Caco-2 (cell line): Measurements from ENCODE around the gene MCU. TPM values are rescaled to one million over a fixed set of nuclear protein-coding genes. Genes with fewer than 3 reads are reported as not detected.

Experiments
- BruUV-seq: library from RNA; stranded (reverse); fragments of 400-500 nt; replicated peaks from 2 replicates; lab custom pipeline; 2021; lab: Mats Ljungman, UMichigan
- CTCF ChIA-PET: fragments of 300-600 bp; sonication (Branson Sonifier 250); formaldehyde crosslinking; loops from one replicate; lab custom pipeline; 2022; ENCODE audit warnings: antibody characterized with exemption; lab: Charles Lee
- POLR2A ChIA-PET: fragments of 300-600 bp; sonication (Branson Sonifier 250); formaldehyde crosslinking; loops from one replicate; lab custom pipeline; 2022; ENCODE audit warnings: antibody characterized with exemption; lab: Charles Lee
- DNase-seq, 2 experiments: peaks; one replicate each; pipeline versions ENCODE4 v3.0.0 to v3.0.0-alpha.2; 2020 to 2022
- H3K27me3 ChIP-seq: replicated peaks from 2 replicates; pipeline ENCODE4 v1.6.0; 2011; ENCODE audit warnings: low read length; ENCODE audit not compliant: control insufficient read depth, insufficient read depth
- H3K36me3 ChIP-seq: 2 replicates; pipeline ENCODE4 v1.5.1; 2011; ENCODE audit warnings: low read length; ENCODE audit not compliant: control insufficient read depth, insufficient read depth
- H3K4me1 ChIP-seq: fragments of 250-450 bp; sonication (Bioruptor Pico); 2 replicates; pipeline ENCODE4 v1.5.1; 2020; ENCODE audit warnings: mild to moderate bottlenecking
- H3K4me3 ChIP-seq: 2 replicates; pipeline ENCODE4 v1.5.1; 2011; ENCODE audit warnings: low read depth, mild to moderate bottlenecking, control low read depth, low read length
- H3K9me3 ChIP-seq: fragments of 250-450 bp; sonication (Bioruptor Pico); 2 replicates; pipeline ENCODE4 v1.5.1; 2020; ENCODE audit warnings: mild to moderate bottlenecking, moderate library complexity
- H3K27ac Mint-ChIP-seq: one replicate; pipeline ENCODE4 v1.8.0; 2022; ENCODE audit warnings: mixed read lengths; ENCODE audit not compliant: unreplicated experiment
- H3K27me3 Mint-ChIP-seq: one replicate; pipeline ENCODE4 v1.8.0; 2022; ENCODE audit warnings: mixed read lengths; ENCODE audit not compliant: insufficient read depth, unreplicated experiment
- H3K36me3 Mint-ChIP-seq: one replicate; pipeline ENCODE4 v1.8.0; 2022; ENCODE audit warnings: mild to moderate bottlenecking, mixed read lengths; ENCODE audit not compliant: insufficient read depth, unreplicated experiment
- H3K4me1 Mint-ChIP-seq: one replicate; pipeline ENCODE4 v1.8.0; 2022; ENCODE audit warnings: low read depth, mixed read lengths; ENCODE audit not compliant: unreplicated experiment
- H3K4me3 Mint-ChIP-seq: one replicate; pipeline ENCODE4 v1.8.0; 2022; ENCODE audit warnings: mild to moderate bottlenecking, moderate library complexity, mixed read lengths; ENCODE audit not compliant: unreplicated experiment
- H3K9me3 Mint-ChIP-seq: one replicate; pipeline ENCODE4 v1.8.0; 2022; ENCODE audit warnings: mixed read lengths; ENCODE audit not compliant: unreplicated experiment
- CTCF ChIP-seq, 2 experiments: fragments of 200-600 bp in 1 of 2; IDR thresholded peaks; 1 replicate in 1 of 2; 2 replicates in 1 of 2; pipeline versions ENCODE4 v1.5.1 to v1.8.0; 2011 to 2022; ENCODE audit warnings: antibody characterized with exemption in 1 of 2, control low read depth in 1 of 2, inconsistent platforms in 1 of 2, low read depth in 1 of 2, low read length in 1 of 2, mild to moderate bottlenecking in 1 of 2, moderate library complexity in 1 of 2; ENCODE audit not compliant: insufficient read depth in 1 of 2, severe bottlenecking in 1 of 2, unreplicated experiment in 1 of 2
- intact Hi-C: fragments of 100-400 bp; cut with micrococcal nuclease; formaldehyde crosslinking; loops from one replicate; pipeline ENCODE4 v1.10.0; 2022; ENCODE audit not compliant: unreplicated experiment
- total RNA-seq: library from RNA; stranded (reverse); gene quantifications from 2 replicates; pipeline ENCODE4 v1.2.3, GENCODE V29; 2022

The MCU gene
- total RNA-seq, 1 experiment from 2014 or later = 62.5 TPM

- H3K27me3 Mint-ChIP-seq = no peaks in the 10 kb centered on the region
- DNase-seq = no peak
- no peaks in the 10 kb centered on the region for H3K9me3 Mint-ChIP-seq
- CTCF ChIA-PET = no interaction called here
- POLR2A ChIA-PET = no interaction called here
- BruUV-seq = no TSS peak
- Histone ChIP-seq H3K4me3 (no peak overlapping the region), H3K4me1 (peaks cover 23% of the 10 kb centered on the region), H3K27me3 (no peaks in the 10 kb centered on the region), H3K36me3 (peaks cover 2% of the 10 kb centered on the region; the same call in 1 of the 2 replicates), H3K9me3 (no peaks in the 10 kb centered on the region)
- peaks cover 9% of the 10 kb centered on the region for H3K4me1 Mint-ChIP-seq
- TF ChIP-seq CTCF (IDR thresholded peaks at IDR 0.05; ENCODE audit: insufficient read depth in 1 of 2, low read depth in 1 of 2, low read length in 1 of 2, severe bottlenecking in 1 of 2, unreplicated experiment in 1 of 2) = no peak
- no peak overlapping the region for H3K4me3 Mint-ChIP-seq
- H3K27ac Mint-ChIP-seq = no peak overlapping the region
- intact Hi-C loops = no loop called here
- H3K36me3 Mint-ChIP-seq = no peaks in the 10 kb centered on the region
Observed at GRCh38 chr10:72796042-72796441, 104.1 kb downstream of the MCU start.

- peaks cover 2% of the 10 kb centered on the region; the same call in 1 of the 2 replicates for H3K36me3 ChIP-seq
- Mint-ChIP-seq H3K4me3 (no peak overlapping the region), H3K9me3 (no peaks in the 10 kb centered on the region), H3K27me3 (no peaks in the 10 kb centered on the region), H3K27ac (no peak overlapping the region), H3K4me1 (peaks cover 9% of the 10 kb centered on the region), H3K36me3 (no peaks in the 10 kb centered on the region)
- peaks cover 18% of the 10 kb centered on the region for H3K4me1 ChIP-seq
- ChIA-PET POLR2A (no interaction called here), CTCF (no interaction called here)
- no peak overlapping the region for H3K4me3 ChIP-seq
- TF ChIP-seq CTCF (IDR thresholded peaks at IDR 0.05; ENCODE audit: insufficient read depth in 1 of 2, low read depth in 1 of 2, low read length in 1 of 2, severe bottlenecking in 1 of 2, unreplicated experiment in 1 of 2) = no peak
- H3K27me3 ChIP-seq = no peaks in the 10 kb centered on the region
- intact Hi-C loops = no loop called here
- no TSS peak for BruUV-seq
- no peaks in the 10 kb centered on the region for H3K9me3 ChIP-seq
- no peak for DNase-seq
Observed at GRCh38 chr10:72796538-72796937, 104.6 kb downstream of the MCU start.

- no peaks in the 10 kb centered on the region for H3K27me3 ChIP-seq
- no peak overlapping the region for H3K4me3 ChIP-seq
- BruUV-seq = no TSS peak
- Mint-ChIP-seq H3K27me3 (no peaks in the 10 kb centered on the region), H3K36me3 (no peaks in the 10 kb centered on the region), H3K4me1 (no peaks in the 10 kb centered on the region), H3K9me3 (no peaks in the 10 kb centered on the region), H3K27ac (no peak overlapping the region), H3K4me3 (no peak overlapping the region)
- TF ChIP-seq CTCF (IDR thresholded peaks at IDR 0.05; ENCODE audit: insufficient read depth in 1 of 2, low read depth in 1 of 2, low read length in 1 of 2, severe bottlenecking in 1 of 2, unreplicated experiment in 1 of 2) = peak in 1 of 2 experiments; percentile 6
- H3K4me1 ChIP-seq = peaks cover 10% of the 10 kb centered on the region; the same call in 1 of the 2 replicates
- intact Hi-C loops = loop anchor here (5.0 kb wide), 1 partner anchor 63 kb away; no protein-coding TSS in a partner anchor
- no peaks in the 10 kb centered on the region for H3K9me3 ChIP-seq
- H3K36me3 ChIP-seq = no peaks in the 10 kb centered on the region
- ChIA-PET POLR2A (no interaction called here), CTCF (interaction anchor here (1.0 kb wide), 1 partner anchor 34 kb away, joined by 4 read pairs; no protein-coding TSS in a partner anchor)
- peak in 1 of 2 experiments; percentile 19 for DNase-seq
Observed at GRCh38 chr10:72800000-72800740, 108.2 kb downstream of the MCU start.
